HG03378 (cell line): Measurements from ENCODE around the gene SLC35F2.
A peak's percentile ranks its signal among the peaks of the same experiment; 100 is the strongest.

Experiments
- ATAC-seq: cut with Tn5 transposase; IDR thresholded peaks from one replicate; pipeline ENCODE4 v1.9.1; 2021; ENCODE audit warnings: mild to moderate bottlenecking, moderate library complexity; ENCODE audit not compliant: unreplicated experiment

The SLC35F2 gene

GRCh38 chr11:107743191-107743590 lies 115.4 kb downstream of the SLC35F2 start:
- ATAC-seq: no peak

GRCh38 chr11:107741044-107741823 lies 117.4 kb downstream of the SLC35F2 start:
- ATAC-seq: peak; percentile 90
